Measurements from ENCODE around the gene PPP1R26.

PPP1R26 gene

DNA sequence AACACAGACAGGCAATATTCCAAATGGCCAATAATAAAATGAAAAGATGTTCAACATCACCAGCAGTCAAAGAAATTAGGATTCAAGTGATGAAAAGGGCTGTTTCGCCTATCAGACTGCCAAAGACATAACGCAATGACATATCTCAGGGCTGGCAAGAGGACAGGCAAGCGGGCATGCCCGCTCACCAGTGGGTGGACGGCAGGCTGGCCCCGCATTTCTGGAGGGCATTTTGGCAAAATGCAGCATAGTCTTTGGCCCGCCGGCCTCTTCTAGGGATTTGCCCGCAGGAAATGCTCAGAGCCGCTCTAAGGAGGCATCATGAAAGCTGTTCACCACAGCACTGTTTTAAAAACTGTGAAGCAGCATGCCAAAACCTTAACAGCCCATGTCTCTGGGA lies 1.4 kb upstream of the PPP1R26 start:
- no peaks in the 10 kb centered on the region for H4K20me1 ChIP-seq (ENCODE audit: low read depth, low read length)
- H3K27me3 ChIP-seq (ENCODE audit: low read length): no peaks in the 10 kb centered on the region
- H2AFZ ChIP-seq (ENCODE audit: low read depth, low read length, severe bottlenecking): no peak overlapping the region
- H3K36me3 ChIP-seq (ENCODE audit: low read length): no peaks in the 10 kb centered on the region
- H3K9ac ChIP-seq (ENCODE audit: low read length): no peak overlapping the region
- H3K79me2 ChIP-seq (ENCODE audit: insufficient read depth, low read length): no peaks in the 10 kb centered on the region
- TF ChIP-seq, protein P1, sequence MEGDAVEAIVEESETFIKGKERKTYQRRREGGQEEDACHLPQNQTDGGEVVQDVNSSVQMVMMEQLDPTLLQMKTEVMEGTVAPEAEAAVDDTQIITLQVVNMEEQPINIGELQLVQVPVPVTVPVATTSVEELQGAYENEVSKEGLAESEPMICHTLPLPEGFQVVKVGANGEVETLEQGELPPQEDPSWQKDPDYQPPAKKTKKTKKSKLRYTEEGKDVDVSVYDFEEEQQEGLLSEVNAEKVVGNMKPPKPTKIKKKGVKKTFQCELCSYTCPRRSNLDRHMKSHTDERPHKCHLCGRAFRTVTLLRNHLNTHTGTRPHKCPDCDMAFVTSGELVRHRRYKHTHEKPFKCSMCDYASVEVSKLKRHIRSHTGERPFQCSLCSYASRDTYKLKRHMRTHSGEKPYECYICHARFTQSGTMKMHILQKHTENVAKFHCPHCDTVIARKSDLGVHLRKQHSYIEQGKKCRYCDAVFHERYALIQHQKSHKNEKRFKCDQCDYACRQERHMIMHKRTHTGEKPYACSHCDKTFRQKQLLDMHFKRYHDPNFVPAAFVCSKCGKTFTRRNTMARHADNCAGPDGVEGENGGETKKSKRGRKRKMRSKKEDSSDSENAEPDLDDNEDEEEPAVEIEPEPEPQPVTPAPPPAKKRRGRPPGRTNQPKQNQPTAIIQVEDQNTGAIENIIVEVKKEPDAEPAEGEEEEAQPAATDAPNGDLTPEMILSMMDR (IDR thresholded peaks at IDR 0.05; ENCODE audit: insufficient read depth, low read length, poor library complexity, severe bottlenecking): no peak
- TF ChIP-seq EZH2phosphoT487 (conservative IDR thresholded peaks at IDR 0.05; ENCODE audit: low read length): no peak
- no peak overlapping the region for H3K4me3 ChIP-seq (ENCODE audit: insufficient read depth, low read length, poor library complexity, severe bottlenecking)
- H3K4me2 ChIP-seq (ENCODE audit: low read depth, low read length, poor library complexity, severe bottlenecking): no peak overlapping the region
- no peaks in the 10 kb centered on the region for H3K9me2 ChIP-seq (replicated peaks; ENCODE audit: insufficient read depth, low read length)
- no peak overlapping the region for H3K27ac ChIP-seq (ENCODE audit: low read depth, low read length)
- no peaks in the 10 kb centered on the region for H3K9me3 ChIP-seq (ENCODE audit: insufficient read depth, low read length)
- H3F3A ChIP-seq (ENCODE audit: insufficient read depth): no peaks in the 10 kb centered on the region

DNA sequence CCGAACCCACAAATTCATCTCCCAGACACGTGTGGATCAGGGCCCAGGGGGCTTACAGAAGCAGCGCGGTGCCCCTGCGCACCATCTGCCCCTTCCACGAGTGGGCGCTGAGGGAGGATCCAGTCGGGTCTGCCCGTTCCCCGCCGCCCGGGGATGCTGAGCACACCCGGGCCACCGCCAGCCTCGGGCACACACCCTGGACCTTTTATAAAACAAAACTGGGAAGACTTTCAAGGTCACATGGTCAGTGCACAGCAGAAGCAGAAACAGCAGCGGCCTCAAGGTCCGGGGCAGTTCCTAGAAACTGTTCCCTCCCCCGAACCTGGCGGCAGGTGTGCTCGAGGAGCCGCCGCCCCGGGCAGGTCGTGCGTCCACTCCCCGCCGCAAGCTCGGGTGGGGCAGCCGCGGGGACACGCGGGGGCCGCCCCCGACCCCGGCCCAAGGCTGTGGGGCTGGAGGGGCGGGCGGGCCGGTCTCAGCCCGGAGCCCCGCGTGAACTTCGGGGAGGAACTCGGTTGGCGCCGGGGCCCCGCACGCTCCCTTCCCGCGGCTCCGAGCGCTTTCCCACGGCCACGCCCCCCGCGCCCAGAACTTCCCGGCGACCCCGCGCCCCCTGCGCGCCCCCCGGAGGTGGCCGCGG lies 633 bp upstream of the PPP1R26 start:
- Histone ChIP-seq H3K27me3 (ENCODE audit: low read length) (no peaks in the 10 kb centered on the region), H3K4me3 (ENCODE audit: insufficient read depth, low read length, poor library complexity, severe bottlenecking) (no peak overlapping the region), H3F3A (ENCODE audit: insufficient read depth) (no peaks in the 10 kb centered on the region), H3K36me3 (ENCODE audit: low read length) (no peaks in the 10 kb centered on the region), H3K4me2 (ENCODE audit: low read depth, low read length, poor library complexity, severe bottlenecking) (no peak overlapping the region), H3K79me2 (ENCODE audit: insufficient read depth, low read length) (no peaks in the 10 kb centered on the region), H3K27ac (ENCODE audit: low read depth, low read length) (no peak overlapping the region), H4K20me1 (ENCODE audit: low read depth, low read length) (no peaks in the 10 kb centered on the region), H3K9ac (ENCODE audit: low read length) (no peak overlapping the region), H3K9me2 (replicated peaks; ENCODE audit: insufficient read depth, low read length) (no peaks in the 10 kb centered on the region), H3K9me3 (ENCODE audit: insufficient read depth, low read length) (no peaks in the 10 kb centered on the region), H2AFZ (ENCODE audit: low read depth, low read length, severe bottlenecking) (no peak overlapping the region)
- TF ChIP-seq EZH2phosphoT487 (conservative IDR thresholded peaks at IDR 0.05; ENCODE audit: low read length): no peak
- TF ChIP-seq, protein P1 (IDR thresholded peaks at IDR 0.05; ENCODE audit: insufficient read depth, low read length, poor library complexity, severe bottlenecking): no peak

DNA sequence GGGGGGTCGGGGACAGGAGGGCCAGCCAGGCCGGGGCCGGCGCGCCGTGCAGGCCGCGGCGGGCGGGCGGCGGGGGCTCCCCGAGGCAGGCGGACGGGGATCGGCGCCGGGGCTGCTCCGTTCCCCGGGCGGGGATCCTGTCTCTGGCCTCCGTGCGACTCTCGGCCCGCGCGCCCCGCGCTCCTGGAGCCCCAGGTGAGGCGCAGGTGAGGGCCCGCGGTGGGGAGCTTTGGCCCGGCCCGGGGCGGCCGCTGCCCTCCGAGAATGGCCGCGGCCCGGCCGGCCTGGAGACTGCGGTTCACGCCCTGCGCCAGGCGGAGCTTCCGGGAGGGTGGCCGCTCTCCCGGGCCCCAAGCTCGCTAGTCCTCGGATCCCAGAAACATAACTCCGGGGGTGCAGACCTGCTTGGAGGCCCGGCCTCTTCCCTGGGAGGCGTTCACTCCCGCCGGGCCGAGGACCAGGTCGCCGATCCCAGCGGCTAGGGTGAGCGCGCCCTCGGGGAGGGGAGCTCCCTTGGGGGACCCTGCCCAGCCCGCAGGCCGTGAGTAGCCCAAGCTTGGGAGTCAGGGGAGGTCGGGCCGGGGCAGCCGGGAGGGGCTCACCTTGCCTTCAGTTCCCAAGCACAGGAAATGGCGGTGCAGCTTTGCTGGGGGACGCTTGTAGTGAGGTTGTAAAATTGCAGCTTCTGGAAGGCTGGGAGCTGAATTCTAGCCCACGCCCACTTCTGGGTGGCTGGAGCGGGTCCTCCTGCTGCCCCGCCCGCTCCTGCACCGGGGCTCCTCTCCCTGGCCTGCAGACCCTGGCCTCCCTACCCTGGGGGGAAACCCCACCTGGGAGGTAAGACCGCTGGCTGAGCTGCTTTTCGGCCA lies 723 bp downstream of the PPP1R26 start:
- Histone ChIP-seq H3K27ac (ENCODE audit: low read depth, low read length) (no peak overlapping the region), H4K20me1 (ENCODE audit: low read depth, low read length) (no peaks in the 10 kb centered on the region), H3K4me2 (ENCODE audit: low read depth, low read length, poor library complexity, severe bottlenecking) (no peak overlapping the region), H2AFZ (ENCODE audit: low read depth, low read length, severe bottlenecking) (no peak overlapping the region), H3F3A (ENCODE audit: insufficient read depth) (no peaks in the 10 kb centered on the region), H3K36me3 (ENCODE audit: low read length) (no peaks in the 10 kb centered on the region), H3K9me2 (replicated peaks; ENCODE audit: insufficient read depth, low read length) (no peaks in the 10 kb centered on the region), H3K4me3 (ENCODE audit: insufficient read depth, low read length, poor library complexity, severe bottlenecking) (no peak overlapping the region), H3K27me3 (ENCODE audit: low read length) (no peaks in the 10 kb centered on the region), H3K79me2 (ENCODE audit: insufficient read depth, low read length) (no peaks in the 10 kb centered on the region), H3K9ac (ENCODE audit: low read length) (no peak overlapping the region), H3K9me3 (ENCODE audit: insufficient read depth, low read length) (no peaks in the 10 kb centered on the region)
- TF ChIP-seq EZH2phosphoT487 (conservative IDR thresholded peaks at IDR 0.05; ENCODE audit: low read length): no peak
- TF ChIP-seq, protein P1 (IDR thresholded peaks at IDR 0.05; ENCODE audit: insufficient read depth, low read length, poor library complexity, severe bottlenecking): no peak
